GM23248 (cell line): ENCODE data around the gene FAM174C. TPM values are rescaled to one million over a fixed set of nuclear protein-coding genes. Genes with fewer than 3 reads are reported as not detected.
A peak's percentile ranks its signal among the peaks of the same experiment; 100 is the strongest.

Experiments
- DNase-seq: peaks from one replicate; pipeline ENCODE4 v3.0.0-alpha.2; 2015
- H2AFZ ChIP-seq: fragments of 200-600 bp; sonication (generic); 2 replicates; pipeline ENCODE4 v1.6.1; 2016; ENCODE audit warnings: antibody characterized with exemption
- H3F3A ChIP-seq: fragments of 200-600 bp; sonication (generic); 2 replicates; pipeline ENCODE4 v1.6.1; 2016; ENCODE audit warnings: mild to moderate bottlenecking, antibody characterized with exemption, mixed run types; ENCODE audit not compliant: insufficient read depth
- H3K27ac ChIP-seq: fragments of 200-600 bp; sonication (generic); 2 replicates; pipeline ENCODE4 v1.5.1; 2016; ENCODE audit warnings: mild to moderate bottlenecking
- H3K27me3 ChIP-seq: fragments of 200-600 bp; sonication (generic); replicated peaks from 2 replicates; pipeline ENCODE4 v1.6.1; 2016; ENCODE audit warnings: mild to moderate bottlenecking; ENCODE audit not compliant: insufficient read depth
- H3K36me3 ChIP-seq: fragments of 200-600 bp; sonication (generic); 2 replicates; pipeline ENCODE4 v1.6.1; 2016; ENCODE audit warnings: low read depth, mild to moderate bottlenecking
- H3K4me1 ChIP-seq: fragments of 200-600 bp; sonication (generic); 2 replicates; pipeline ENCODE4 v1.6.1; 2016; ENCODE audit warnings: mild to moderate bottlenecking; ENCODE audit not compliant: insufficient read depth
- H3K4me2 ChIP-seq: fragments of 200-600 bp; sonication (generic); one replicate; pipeline ENCODE4 v1.6.1; 2016; ENCODE audit warnings: mild to moderate bottlenecking; ENCODE audit not compliant: unreplicated experiment
- H3K4me3 ChIP-seq: fragments of 200-600 bp; sonication (generic); 2 replicates; pipeline ENCODE4 v1.5.1; 2016; ENCODE audit warnings: mild to moderate bottlenecking
- H3K79me2 ChIP-seq: fragments of 200-600 bp; sonication (generic); 2 replicates; pipeline ENCODE4 v1.6.1; 2016; ENCODE audit warnings: mild to moderate bottlenecking; ENCODE audit not compliant: insufficient read depth
- H3K9ac ChIP-seq: fragments of 200-600 bp; sonication (generic); 2 replicates; pipeline ENCODE4 v1.6.1; 2016; ENCODE audit warnings: mild to moderate bottlenecking
- H3K9me2 ChIP-seq: fragments of 200-600 bp; sonication (generic); 2 replicates; pipeline ENCODE4 v1.6.1; 2016; ENCODE audit warnings: mixed run types, mild to moderate bottlenecking, moderate library complexity; ENCODE audit not compliant: insufficient read depth
- H3K9me3 ChIP-seq: fragments of 200-600 bp; sonication (generic); one replicate; pipeline ENCODE4 v1.6.1; 2017; ENCODE audit warnings: low read depth
- H4K20me1 ChIP-seq: fragments of 200-600 bp; sonication (generic); 2 replicates; pipeline ENCODE4 v1.6.0; 2016; ENCODE audit not compliant: insufficient read depth
- EZH2 ChIP-seq: fragments of 200-600 bp; sonication (generic); IDR thresholded peaks from 2 replicates; pipeline ENCODE4 v1.6.1; 2018; ENCODE audit warnings: antibody characterized with exemption, mild to moderate bottlenecking; ENCODE audit not compliant: insufficient read depth, poor library complexity, severe bottlenecking
- EZH2phosphoT487 ChIP-seq: fragments of 200-600 bp; sonication (generic); IDR thresholded peaks from 2 replicates; pipeline ENCODE4 v1.6.1; 2018; ENCODE audit warnings: antibody characterized with exemption, moderate library complexity, mild to moderate bottlenecking, low read depth; ENCODE audit not compliant: insufficient read depth
- WGBS, 2 experiments: methylation state at CpG; one replicate each; pipeline ENCODE4 v1.1.6; 2015 to 2017; ENCODE audit warnings: low lambda C conversion rate in 2 of 2, low coverage in 1 of 2; ENCODE audit errors: missing lambda C conversion rate in 2 of 2; 5-methylcytosine and 5-hydroxymethylcytosine counted together
- in situ Hi-C: fragments of 300-500 bp; cut with MboI; formaldehyde crosslinking; loops from 2 replicates; pipeline ENCODE4 v1.15.0; 2020
- polyA plus RNA-seq: library from polyadenylated mRNA; unstranded; fragments of >200 nt; fragmentation: Nextera tagmentation; extraction: Ambion mirVana; gene quantifications from 2 replicates; pipeline ENCODE4 v1.2.1, GENCODE V29; 2016
- total RNA-seq: library from RNA; depleted of rRNA; stranded (reverse); fragments of >200 nt; shearing (Covaris generic); gene quantifications from 2 replicates; pipeline ENCODE4 v1.2.3, GENCODE V29; 2014

FAM174C gene
- total and polyA plus RNA-seq, 2 experiments from 2014 or later = 81.6 to 84.5 TPM

DNA sequence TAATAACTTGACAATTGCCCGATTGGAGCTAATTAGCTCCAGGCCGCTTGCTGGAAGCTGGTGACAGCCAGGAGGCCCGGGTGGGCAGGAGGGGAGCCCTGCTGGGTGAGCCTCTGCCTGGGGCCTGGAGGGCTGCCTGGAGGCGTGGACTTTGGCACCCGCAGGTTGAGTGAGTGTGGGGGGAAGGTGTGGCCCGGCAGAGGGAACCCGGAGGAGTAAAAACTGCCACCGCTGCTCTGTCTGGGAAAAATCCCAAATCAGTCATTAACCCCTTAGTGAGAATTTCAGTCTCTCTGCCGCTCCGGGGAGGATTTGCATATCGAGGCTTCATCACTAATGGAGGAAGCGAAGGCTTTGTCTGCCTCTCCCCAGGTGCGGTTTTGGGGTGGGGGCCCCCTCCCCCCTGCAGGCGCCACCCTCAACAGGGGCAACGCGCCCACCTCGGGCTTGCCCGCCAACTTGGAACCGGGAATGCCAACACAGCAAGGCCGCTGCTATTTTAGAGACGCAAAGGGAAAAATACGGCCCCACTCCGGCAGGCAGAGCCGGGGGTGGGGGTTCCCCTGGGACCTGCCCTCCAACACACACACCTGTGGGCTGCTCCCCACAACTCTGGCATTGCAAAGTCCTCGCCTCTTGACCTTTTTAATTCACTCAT lies 16.6 kb downstream of the FAM174C start:
- H3K36me3 ChIP-seq = no peaks in the 10 kb centered on the region
- no peaks in the 10 kb centered on the region for H4K20me1 ChIP-seq
- H3K27me3 ChIP-seq = peaks cover 27% of the 10 kb centered on the region
- no peak overlapping the region for H3K27ac ChIP-seq
- H3K9me2 ChIP-seq = no peaks in the 10 kb centered on the region
- TF ChIP-seq EZH2 = no peak
- TF ChIP-seq EZH2phosphoT487 = no peak
- H3K9me3 ChIP-seq = no peaks in the 10 kb centered on the region
- H3K4me2 ChIP-seq = no peak overlapping the region
- DNase-seq = peak; percentile 37
- H3K4me3 ChIP-seq = no peak overlapping the region
- H3K9ac ChIP-seq = no peak overlapping the region
- 5 to 6% methylated on average over 25 of the region's 25 CpGs for WGBS, 2 experiments
- H2AFZ ChIP-seq = no peak overlapping the region
- no peaks in the 10 kb centered on the region for H3F3A ChIP-seq
- no peaks in the 10 kb centered on the region for H3K79me2 ChIP-seq
- no peaks in the 10 kb centered on the region for H3K4me1 ChIP-seq
- in situ Hi-C loops = no loop called here

- Histone ChIP-seq H4K20me1 (no peaks in the 10 kb centered on the region), H3K9me2 (no peaks in the 10 kb centered on the region), H3K36me3 (no peaks in the 10 kb centered on the region), H2AFZ (no peak overlapping the region), H3F3A (no peaks in the 10 kb centered on the region), H3K9ac (no peak overlapping the region), H3K4me2 (no peak overlapping the region), H3K27ac (no peak overlapping the region), H3K4me3 (no peak overlapping the region), H3K4me1 (no peaks in the 10 kb centered on the region), H3K27me3 (peaks cover 21% of the 10 kb centered on the region), H3K79me2 (no peaks in the 10 kb centered on the region), H3K9me3 (no peaks in the 10 kb centered on the region)
- TF ChIP-seq EZH2 (no peak), EZH2phosphoT487 (no peak)
- in situ Hi-C loops = no loop called here
- DNase-seq = no peak
- WGBS, 2 experiments = 80 to 81% methylated on average over 15 to 17 of the region's 17 CpGs
Measured at GRCh38 chr19:1292419-1293151, 17.3 kb downstream of the FAM174C start.

- H3K36me3 ChIP-seq = no peaks in the 10 kb centered on the region
- H3K27ac ChIP-seq = no peak overlapping the region
- H3K9ac ChIP-seq = no peak overlapping the region
- TF ChIP-seq EZH2 (no peak), EZH2phosphoT487 (no peak)
- no peaks in the 10 kb centered on the region for H3K9me2 ChIP-seq
- H2AFZ ChIP-seq = no peak overlapping the region
- H3K4me3 ChIP-seq = no peak overlapping the region
- no peaks in the 10 kb centered on the region for H4K20me1 ChIP-seq
- H3K79me2 ChIP-seq = no peaks in the 10 kb centered on the region
- H3K4me2 ChIP-seq = no peak overlapping the region
- H3K27me3 ChIP-seq = peaks cover 14% of the 10 kb centered on the region; the same call in 1 of the 2 replicates
- 52 to 56% methylated on average over 33 to 35 of the region's 35 CpGs for WGBS, 2 experiments
- no peaks in the 10 kb centered on the region for H3K4me1 ChIP-seq
- no peaks in the 10 kb centered on the region for H3K9me3 ChIP-seq
- H3F3A ChIP-seq = no peaks in the 10 kb centered on the region
- in situ Hi-C loops = no loop called here
- DNase-seq = no peak
Measured at GRCh38 chr19:1293782-1294604, 18.7 kb downstream of the FAM174C start.

- in situ Hi-C loops = no loop called here
- H3K4me1 ChIP-seq = no peaks in the 10 kb centered on the region
- DNase-seq = no peak
- H3K79me2 ChIP-seq = no peaks in the 10 kb centered on the region
- H3K9ac ChIP-seq = no peak overlapping the region
- H3K27me3 ChIP-seq = peaks cover 14% of the 10 kb centered on the region; the same call in 1 of the 2 replicates
- H3K36me3 ChIP-seq = no peaks in the 10 kb centered on the region
- no peaks in the 10 kb centered on the region for H3K9me2 ChIP-seq
- H3K27ac ChIP-seq = no peak overlapping the region
- 51 to 61% methylated on average over 14 of the region's 14 CpGs for WGBS, 2 experiments
- TF ChIP-seq EZH2phosphoT487 (no peak), EZH2 (no peak)
- no peak overlapping the region for H2AFZ ChIP-seq
- no peak overlapping the region for H3K4me2 ChIP-seq
- H3K4me3 ChIP-seq = no peak overlapping the region
- no peaks in the 10 kb centered on the region for H4K20me1 ChIP-seq
- H3F3A ChIP-seq = no peaks in the 10 kb centered on the region
- no peaks in the 10 kb centered on the region for H3K9me3 ChIP-seq
Measured at GRCh38 chr19:1294688-1295087, 19.4 kb downstream of the FAM174C start.
